NK-92 (cell line): ENCODE results near the gene E2F2.

ENCODE experiments used
- DNase-seq: peaks from one replicate; lab custom pipeline; 2025; ENCODE audit not compliant: unreplicated experiment; lab: John Stamatoyannopoulos, UW

The E2F2 gene

DNA sequence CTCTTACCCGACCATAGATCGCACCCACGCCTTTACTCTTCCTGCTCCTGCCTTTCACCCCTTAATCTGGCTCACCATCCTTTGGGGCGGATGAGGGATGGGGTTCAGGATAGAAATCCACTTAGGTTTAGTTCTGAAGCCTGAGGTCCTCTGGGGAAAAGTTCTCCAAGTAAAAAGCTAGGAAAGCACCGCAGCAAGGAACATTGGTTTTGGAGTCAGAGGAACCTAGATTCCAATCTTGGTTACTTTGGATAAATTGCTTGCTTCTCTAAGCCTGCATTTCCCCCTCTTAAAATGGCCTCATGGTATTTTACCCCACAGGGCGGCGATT is 46.1 kb downstream of the E2F2 start:
- no peak for DNase-seq

DNA sequence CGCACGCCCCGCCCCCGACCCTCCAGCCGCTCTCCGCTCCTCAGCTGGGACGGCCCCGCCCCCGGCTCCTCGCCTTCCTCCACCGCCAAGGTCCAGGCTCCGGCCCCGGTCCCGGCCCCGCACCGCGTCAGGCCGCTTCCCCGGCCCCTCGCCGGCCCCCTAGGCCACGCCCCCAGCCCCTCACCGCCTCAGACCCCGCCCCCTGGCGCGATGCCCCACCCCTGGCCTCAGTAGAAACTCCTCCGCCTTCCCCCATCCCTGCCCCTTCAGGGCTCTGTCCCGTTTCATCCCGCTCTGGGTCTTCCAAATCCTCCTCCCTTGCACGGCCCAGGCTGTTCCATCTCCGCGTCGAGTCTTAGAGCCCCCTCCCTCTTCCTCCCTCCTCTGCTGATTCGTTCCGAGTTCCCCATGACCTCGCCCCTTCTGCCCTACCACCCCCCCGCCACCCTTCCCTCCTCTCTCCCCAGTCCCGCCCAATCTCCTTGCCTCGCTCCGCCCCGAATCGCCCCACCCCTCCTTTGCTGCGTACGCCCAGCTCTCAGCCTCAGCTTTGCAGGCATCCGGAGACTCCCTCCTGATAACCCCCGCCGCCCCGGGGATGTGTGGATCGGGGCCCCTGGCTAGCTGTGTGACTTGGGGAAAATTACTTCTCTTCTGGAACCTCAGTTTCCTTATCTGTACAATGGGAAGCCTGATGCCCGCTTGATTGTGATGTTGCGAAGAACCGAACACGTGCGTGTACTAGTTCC is 46.6 kb downstream of the E2F2 start:
- peak; percentile 49 for DNase-seq

DNA sequence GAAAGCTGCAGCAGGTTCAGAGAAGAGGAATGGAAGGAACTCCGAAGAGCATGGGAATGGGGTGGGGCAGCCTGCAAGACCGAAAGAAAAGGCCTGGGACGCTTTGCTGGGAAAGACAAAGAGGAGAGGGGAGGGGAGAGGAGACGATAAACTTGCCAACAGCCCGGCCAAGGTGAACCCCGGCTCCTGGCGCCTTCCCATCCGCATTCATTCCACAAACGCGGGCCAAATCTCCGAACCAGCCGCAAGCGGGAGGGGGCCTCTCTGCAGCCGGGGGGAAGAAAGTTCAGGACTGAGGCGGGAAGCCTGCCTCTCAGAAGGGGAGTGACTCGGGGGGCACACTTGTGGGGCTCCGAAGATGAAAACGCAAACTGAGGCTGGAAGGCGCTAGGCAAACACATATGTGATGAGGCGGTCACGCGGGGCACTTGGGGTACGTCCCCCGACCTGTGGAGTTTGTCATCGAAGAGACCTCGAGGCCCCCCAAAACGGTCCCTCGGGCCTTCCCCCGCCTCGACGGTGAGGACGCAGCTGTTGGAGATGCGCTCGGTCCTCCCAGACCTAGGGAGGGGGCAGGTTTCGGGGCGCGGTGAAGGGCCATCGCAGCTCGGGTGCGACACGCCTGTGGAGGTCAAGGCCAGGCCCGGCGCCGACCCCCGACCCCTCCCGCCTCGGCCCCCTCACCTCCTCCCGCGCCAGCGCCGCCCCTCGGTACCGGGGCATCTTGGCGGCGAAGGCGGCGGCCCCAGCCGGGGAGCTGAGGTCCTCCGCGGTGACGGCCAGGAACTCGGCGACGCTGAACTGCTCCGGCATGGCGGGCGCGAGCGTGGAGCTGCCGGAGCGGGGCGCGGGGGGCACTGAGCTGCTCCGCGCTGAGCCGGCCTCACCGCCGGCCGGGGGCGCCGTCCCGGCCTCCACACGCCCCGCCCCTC is 47.4 kb downstream of the E2F2 start, which contains the start of gene ASAP3:
Gene ASAP3, minus strand, starts transcription at position 859 of the 932 bp plus-strand sequence. Its CDS starts 46 bp downstream, at position 813.
- no peak for DNase-seq

DNA sequence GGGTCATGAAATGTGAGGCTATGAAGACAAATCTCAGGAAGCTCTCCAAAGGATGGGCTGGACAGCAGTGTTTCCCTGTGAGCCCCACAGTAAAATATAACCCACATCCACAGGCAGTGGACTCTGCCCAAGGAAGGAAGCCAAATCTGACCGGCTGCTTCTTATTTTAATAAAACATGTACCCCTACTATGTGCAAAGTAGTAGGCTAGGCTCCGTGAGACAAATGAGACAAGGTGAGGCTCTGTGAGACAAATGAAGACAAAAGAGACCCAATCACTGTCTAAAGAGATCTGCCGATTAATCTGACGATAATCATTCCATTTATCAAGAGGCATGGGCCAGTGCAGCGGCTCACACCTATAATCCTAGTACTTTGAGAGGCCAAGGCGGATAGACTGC is 49.1 kb downstream of the E2F2 start:
- no peak for DNase-seq

DNA sequence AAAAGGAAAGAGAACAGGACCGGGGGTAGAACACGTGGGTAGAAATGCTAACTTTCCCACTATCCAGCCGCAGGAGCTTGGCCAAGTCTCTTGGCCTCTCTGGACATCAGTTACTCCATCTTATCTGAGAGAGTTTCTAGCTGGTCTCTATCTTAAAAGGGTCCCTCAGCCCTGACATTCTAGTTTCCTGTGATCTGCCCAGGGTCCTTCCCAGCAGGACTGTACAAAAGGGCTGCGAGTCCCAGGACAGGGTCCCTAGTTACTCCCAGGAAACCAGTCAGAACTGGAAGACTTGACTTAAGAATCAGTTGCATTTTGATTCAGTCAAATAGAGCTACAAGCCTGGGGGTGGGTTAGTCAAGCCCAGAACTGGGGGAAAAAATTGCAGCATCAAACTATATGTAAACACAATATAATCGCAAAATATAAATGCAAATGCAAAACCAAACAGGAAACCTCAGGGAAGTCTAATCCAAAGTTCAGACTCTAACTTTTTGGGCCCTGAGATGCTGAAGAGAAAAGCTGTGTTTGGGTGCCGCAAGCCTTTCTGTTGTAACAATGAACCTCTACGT is 49.9 kb downstream of the E2F2 start:
- no peak for DNase-seq

DNA sequence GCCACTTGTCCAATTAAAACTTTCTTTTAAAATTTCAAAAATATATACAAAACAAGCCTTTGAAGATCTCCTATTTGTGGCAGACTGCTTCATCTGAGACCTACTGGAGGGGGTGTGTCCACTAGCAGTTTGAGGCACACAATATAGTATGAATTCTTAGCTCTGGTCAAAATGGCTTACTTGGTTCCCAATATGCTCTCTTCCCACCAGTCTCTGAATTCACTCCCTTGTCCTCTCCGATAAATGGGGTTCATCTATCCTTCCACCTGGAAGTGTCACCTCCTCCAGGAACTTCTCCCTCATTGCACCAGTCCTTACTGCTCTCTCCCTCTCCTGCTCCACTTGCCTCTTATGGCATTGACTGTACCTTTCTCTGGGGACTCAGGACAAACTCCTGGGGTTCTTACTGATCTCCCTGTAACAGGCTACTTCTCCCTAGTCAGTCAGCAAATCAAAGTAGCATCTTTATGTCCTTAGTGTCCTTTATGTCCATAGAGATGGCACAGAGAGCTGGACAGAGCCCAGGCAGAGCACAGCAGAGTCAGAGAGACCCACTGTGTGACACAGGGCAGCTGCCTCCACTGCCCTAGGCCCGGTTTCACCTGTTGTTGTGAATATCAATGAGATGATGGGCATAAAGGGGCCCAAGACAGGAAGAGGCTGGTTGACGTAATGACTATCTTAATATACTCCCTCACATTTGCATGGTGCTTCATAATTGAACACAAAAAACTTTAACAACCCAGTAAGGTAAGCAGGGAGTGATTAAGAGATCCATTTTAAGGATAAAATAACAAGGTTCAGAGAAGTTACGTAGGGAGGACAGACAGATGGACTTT is 50.6 kb downstream of the E2F2 start:
- DNase-seq, result no peak

DNA sequence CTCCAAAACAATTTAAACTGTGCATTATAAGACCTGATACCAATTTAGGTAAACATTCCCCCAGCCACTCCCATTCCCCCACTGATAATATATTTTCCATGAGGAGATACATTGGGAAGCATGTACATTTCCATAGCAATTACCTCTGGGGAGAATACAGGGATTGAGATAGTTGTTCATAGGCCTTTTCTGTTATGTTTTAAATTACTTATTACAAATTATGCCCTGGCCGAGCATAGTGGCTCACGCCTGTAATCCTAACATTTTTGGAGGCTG is 51.4 kb downstream of the E2F2 start:
- DNase-seq, result no peak

DNA sequence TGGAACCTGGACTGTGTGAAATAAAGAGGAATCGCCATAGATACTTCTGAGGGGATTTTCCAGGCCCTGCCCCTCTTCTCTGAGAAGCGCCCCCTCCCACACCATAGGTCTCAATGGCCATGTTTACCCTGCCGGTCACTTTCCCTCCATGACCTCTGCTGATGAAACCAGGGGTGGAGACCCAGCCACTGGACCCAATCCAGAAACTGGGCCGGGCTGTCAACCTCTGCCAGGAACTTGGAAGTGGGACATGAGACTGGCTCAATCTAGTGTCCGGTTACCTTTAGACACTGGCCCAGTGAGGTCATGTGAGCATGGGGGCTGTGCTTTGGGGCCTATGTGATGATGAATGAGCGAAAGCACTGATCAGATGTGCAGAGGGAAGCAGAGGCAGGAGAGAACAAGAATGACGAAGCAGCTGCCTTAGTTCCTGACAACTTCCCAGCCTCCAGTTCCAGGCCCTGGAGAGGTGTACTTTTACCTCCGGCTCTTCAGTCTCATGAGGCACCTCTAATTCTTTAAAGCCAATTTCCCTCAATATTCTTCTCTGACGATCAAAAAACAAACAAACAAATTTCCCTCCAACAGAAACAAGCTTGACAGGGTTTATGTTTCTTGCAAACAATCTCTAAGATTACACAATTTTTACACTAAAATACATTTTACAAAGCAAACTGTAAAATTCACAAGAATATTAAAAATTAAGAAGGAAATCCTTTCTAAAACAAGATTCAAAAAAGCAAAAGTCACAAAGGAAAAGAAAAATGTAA is 52.0 kb downstream of the E2F2 start:
- no peak for DNase-seq

DNA sequence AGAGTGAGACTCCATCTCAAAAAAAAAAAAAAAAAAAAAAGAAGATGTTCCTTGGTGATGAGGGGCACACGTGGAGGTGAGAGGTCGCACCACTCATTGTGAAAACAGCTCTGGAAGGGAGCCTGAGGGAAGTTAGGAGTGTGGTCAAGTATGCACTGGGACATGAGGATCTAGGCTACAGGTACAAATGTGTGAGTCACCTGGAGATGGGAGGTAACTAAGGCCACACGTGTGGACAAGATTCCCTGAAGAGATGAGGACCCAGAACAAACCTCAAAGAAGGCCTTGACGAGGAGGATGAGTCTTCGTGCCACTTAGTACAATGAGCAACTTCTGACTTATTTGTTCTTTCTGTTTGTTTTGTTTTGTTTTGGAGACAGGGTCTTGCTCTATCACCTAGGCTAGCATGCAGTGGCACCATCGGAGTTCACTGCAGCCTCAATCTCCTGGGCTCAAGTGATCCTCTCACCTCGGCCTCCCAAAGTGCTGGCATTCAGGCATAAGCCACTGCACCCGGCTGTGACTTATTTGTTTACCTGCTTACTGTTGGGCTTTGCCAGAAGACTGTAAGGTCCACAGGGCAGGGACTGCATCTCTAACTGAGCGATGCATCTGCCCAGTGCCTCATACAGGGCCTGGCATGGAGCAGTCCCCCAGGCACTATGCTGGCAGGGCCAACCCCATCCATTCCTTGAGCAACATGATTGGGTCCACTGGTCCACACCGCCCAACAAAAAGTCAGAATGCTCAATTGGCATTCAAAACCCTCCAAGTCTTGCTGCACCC is 53.5 kb downstream of the E2F2 start:
- DNase-seq, result no peak

DNA sequence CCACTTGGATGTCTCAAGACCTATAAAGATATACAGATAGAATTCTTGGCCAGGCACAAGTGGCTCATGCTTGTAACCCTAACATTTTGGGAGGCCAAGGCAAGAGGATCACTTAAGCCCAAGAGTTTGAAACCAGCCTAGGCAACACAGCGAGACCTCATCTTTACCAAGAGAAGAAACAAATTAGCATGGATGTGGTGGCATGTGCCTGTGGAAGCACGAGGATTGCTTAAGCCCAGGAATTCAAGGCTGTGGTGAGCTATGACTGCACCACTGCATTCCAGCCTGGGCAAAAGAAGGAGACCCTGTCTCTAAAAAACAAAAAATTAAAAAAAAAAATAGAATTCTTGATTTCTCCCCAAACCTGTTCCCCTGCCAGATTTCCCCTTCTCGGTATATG is 55.4 kb downstream of the E2F2 start:
- DNase-seq, result no peak

DNA sequence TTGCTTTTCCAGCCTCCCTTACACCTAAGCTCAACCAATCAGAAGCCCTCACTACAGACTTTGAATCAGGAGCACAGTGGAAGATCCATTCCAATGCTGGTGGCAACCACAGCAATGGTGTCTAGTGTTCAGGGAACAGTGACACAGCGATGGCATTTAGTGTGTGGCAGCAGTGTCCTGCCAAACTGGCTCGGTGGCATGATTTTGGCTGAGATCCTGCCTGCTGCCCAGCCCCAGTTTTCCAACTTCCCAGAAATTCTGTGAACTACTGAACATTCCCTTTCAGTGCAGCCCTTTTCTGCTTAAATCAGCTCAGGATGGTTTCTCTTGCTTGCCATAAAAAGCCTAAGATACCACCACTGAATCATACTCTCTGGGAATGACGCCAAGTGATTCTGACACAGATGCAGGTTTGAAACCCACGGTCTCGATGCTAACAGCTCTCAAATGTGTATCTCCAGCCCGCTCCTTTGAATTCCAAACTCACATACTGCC is 55.9 kb downstream of the E2F2 start:
- DNase-seq, result no peak

DNA sequence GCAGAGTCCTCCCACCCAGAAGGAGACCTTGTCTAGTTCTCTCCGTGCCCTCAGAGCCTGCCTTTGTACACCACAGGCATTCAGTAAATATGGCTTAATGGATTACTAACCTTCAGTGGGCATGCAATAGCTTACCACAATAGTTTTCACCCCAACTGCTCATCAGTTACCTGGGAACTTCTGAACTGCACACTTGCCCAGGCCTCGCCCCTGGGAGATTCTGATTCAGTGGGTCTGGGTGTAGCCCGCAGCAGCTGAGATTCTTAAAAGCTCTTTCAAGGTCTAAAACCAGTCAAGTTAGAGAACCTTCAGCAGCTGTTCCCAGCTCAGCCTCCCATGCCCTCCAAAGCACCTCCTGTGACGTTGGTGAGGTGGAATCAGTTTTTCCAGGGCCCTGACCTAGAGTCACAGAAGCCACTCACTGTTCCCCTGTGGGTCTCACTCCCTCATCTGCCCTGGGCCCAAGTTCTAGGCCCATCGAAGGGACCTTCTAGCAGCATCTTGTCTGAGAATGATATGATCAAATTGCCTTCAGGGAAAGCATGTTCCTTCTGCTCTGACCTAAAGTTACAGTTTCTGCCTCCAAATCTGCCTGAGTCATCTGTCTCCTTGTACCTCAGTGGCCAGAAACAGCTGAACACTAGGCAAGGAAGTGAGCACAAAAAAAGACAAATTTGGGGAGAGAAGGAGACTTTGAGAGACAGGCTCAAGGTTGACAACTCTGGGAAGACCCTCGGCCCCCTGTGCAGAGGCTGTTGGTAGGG is 57.8 kb downstream of the E2F2 start:
- no peak for DNase-seq

DNA sequence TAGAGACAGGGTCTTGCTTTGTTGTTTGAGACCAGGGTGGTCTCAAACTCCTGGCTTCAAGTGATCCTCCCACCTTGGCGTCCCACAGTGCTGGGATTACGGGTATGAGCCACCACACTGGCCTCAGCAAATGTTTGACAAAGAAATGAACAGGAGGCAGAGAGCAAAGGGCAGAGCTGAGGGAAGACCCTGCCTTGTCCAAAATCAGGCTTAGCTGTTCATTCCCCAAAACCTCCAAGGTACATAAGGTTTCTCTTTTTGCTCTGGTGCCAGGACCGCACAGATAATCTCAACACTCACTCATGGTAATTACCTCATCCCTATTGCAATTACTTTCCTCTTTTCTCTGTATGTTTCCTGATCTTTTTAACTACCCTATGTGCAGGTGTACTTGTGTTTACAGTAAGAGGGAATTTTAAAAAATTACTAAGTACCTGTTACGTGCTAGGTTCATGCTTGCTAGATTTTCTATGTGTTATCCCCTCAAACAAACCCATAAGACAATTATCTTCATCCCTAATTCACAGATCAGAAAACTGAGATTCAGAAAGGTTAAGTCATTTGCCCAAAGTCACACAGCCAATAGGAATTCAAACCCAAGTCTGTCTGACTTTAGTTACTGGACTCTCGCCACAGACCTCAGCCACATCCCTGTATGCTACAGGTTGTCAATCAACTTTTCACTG is 58.5 kb downstream of the E2F2 start:
- DNase-seq, result no peak

DNA sequence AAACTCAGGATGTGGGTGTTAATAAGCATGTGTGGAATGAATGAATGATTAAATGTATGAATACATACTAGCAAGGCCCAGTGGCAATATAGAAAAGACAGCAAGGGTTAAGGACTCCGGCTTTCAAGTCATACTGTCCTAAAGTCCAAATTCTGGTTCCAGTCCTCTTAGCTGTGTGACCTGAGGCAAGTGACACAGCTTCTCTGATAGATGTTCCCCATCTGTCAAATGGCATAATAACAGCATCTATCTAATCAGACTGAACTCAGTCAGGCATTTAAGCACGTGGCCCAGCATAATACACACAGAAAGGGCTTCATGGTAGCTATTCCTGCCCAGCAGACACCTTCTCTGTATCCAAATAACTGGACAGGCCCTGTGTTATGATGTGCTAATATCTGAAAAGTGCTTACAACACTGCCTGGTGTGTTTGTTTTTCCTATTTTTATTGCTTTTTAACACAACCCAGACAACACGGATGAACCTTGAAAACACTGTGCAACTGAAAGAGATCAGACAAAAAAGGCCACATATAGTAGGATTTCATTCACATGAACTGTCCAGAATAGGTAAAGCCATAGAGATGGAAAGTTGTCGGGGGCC is 59.5 kb downstream of the E2F2 start:
- DNase-seq, result no peak

DNA sequence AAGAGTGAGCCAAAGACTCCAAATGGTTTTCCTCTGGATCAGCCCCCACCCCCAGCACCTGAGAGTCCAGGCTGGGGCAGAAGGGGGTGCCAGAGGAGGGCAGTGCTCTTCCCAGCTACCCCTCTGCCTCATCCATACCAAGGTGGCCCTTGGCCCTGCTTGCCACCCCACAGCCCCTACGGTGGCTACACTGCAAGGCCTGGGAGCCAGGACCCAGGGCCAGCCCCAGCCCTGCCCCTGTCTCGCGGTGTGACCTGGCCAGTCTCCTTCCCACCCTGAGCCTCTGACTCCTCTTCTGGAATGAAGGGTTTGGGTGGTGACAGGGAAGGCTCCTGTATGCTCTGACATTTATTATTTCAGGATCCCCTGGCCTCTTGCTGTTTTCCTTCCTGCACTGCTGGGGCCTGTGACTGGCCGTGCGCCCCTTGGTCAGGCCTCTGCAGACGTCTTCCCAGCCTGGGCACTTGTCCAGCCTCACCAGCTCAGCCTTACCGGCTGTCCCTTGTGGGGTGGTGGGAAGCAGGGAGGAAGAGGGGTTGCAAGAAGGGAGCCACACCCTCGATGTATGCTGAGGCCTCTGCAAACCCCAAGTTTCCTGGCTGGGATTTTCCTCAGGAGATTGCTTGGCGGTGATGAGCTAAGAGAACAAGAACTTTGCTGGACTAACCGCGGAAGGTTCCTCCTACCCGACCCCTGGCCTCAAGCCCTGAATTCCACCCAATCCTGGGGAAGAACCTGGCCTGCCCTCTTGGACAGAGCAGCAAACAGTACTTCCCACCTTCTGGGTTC is 60.6 kb downstream of the E2F2 start:
- no peak for DNase-seq

DNA sequence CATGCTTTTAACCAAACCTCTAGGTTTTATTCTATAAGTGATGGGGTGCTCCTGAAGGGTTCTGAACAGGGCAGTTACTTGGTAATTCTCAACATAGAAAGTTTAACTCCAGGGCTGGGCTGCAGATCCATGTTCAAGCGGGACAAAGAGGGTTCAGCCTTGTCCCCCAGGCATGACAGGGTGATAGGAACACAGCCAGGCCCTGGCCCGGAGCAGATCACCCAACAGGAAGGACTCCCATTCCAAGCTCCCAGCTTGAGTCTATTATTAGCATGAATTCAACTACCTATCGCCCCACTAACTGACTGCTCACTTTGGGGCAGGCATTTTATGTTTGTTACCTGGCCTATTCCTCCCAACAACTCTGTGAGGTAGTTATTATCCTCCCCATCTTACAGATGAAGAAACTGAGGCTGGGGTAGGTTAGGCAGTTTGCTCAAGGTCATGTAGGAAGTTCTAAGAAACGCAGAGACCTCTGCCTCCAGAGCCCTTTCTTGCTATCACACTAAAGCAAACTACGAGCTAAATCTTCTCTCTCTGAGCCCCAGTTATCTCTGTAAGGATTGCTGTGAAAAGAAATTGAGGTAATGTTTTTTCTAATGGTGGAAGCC is 61.6 kb downstream of the E2F2 start:
- DNase-seq, result no peak
